Measurements from ENCODE around the gene GALNT16. TPM values are rescaled to one million over a fixed set of nuclear protein-coding genes. Genes with fewer than 3 reads are reported as not detected.

GALNT16 gene
- total RNA-seq, 2 donors from 2014 or later, result 0.12 TPM; not detected in 1

GRCh38 chr14:69357544-69358200, 97.7 kb downstream of the GALNT16 start:
- Mint-ChIP-seq H3K9me3 (no peaks in the 10 kb centered on the region), H3K36me3 (no peaks in the 10 kb centered on the region), H3K27ac (peak overlapping the region; percentile 12 to 50)
- no peak for ATAC-seq
- DNase-seq (ENCODE audit: low spot score in 2 of 2), result no peak

GRCh38 chr14:69358233-69358963, 98.4 kb downstream of the GALNT16 start:
- peak; percentile 85 to 92 for ATAC-seq
- peak; percentile 35 to 68 for DNase-seq (ENCODE audit: low spot score in 2 of 2)
- Mint-ChIP-seq H3K36me3 (no peaks in the 10 kb centered on the region), H3K27ac (peak overlapping the region; percentile 12 to 50), H3K9me3 (no peaks in the 10 kb centered on the region)

- no peak for DNase-seq (ENCODE audit: low spot score in 2 of 2)
- H3K9me3 Mint-ChIP-seq, result no peaks in the 10 kb centered on the region
- no peak for ATAC-seq
- H3K27ac Mint-ChIP-seq, result peak overlapping the region; percentile 9 to 12
- no peaks in the 10 kb centered on the region for H3K36me3 Mint-ChIP-seq
Observed at GRCh38 chr14:69358966-69359365, 99.0 kb downstream of the GALNT16 start.

GRCh38 chr14:69360438-69361108, 100.6 kb downstream of the GALNT16 start:
- ATAC-seq (peak in 1 of 2 donors; percentile 7), DNase-seq (ENCODE audit: low spot score in 2 of 2) (no peak)

GRCh38 chr14:69363055-69363454, 103.1 kb downstream of the GALNT16 start:
- H3K9me3 Mint-ChIP-seq, result no peaks in the 10 kb centered on the region
- H3K36me3 Mint-ChIP-seq, result no peaks in the 10 kb centered on the region
- no peak overlapping the region for H3K27ac Mint-ChIP-seq
- ATAC-seq (no peak), DNase-seq (ENCODE audit: low spot score in 2 of 2) (no peak)

More at GRCh38 chr14:69360438-69361108, 100.6 kb downstream of the GALNT16 start:
- Mint-ChIP-seq H3K9me3 (no peaks in the 10 kb centered on the region), H3K27ac (peak overlapping the region in 1 of 2 donors; percentile 22), H3K36me3 (no peaks in the 10 kb centered on the region)

GRCh38 chr14:69363964-69364363, 104.0 kb downstream of the GALNT16 start:
- ATAC-seq (no peak), DNase-seq (ENCODE audit: low spot score in 2 of 2) (no peak)
- Mint-ChIP-seq H3K27ac (no peak overlapping the region), H3K9me3 (no peaks in the 10 kb centered on the region), H3K36me3 (no peaks in the 10 kb centered on the region)

GRCh38 chr14:69364378-69364777, 104.4 kb downstream of the GALNT16 start:
- Mint-ChIP-seq H3K9me3 (no peaks in the 10 kb centered on the region), H3K36me3 (no peaks in the 10 kb centered on the region), H3K27ac (no peak overlapping the region)
- ATAC-seq, result no peak
- DNase-seq (ENCODE audit: low spot score in 2 of 2), result no peak

GRCh38 chr14:69366069-69366468, 106.1 kb downstream of the GALNT16 start:
- no peak for DNase-seq (ENCODE audit: low spot score in 2 of 2)
- Mint-ChIP-seq H3K27ac (no peak overlapping the region), H3K36me3 (no peaks in the 10 kb centered on the region), H3K9me3 (no peaks in the 10 kb centered on the region)
- no peak for ATAC-seq

- DNase-seq (ENCODE audit: low spot score in 2 of 2), result no peak
- H3K36me3 Mint-ChIP-seq, result peaks cover 0 to under 1% of the 10 kb centered on the region in 2 donors
- no peaks in the 10 kb centered on the region for H3K9me3 Mint-ChIP-seq
- no peak overlapping the region for H3K27ac Mint-ChIP-seq
- no peak for ATAC-seq
Observed at GRCh38 chr14:69366761-69367160, 106.8 kb downstream of the GALNT16 start.

GRCh38 chr14:69368381-69368780, 108.4 kb downstream of the GALNT16 start:
- DNase-seq (ENCODE audit: low spot score in 2 of 2) (no peak), ATAC-seq (no peak)
- H3K27ac Mint-ChIP-seq, result no peak overlapping the region
- H3K9me3 Mint-ChIP-seq, result no peaks in the 10 kb centered on the region
- H3K36me3 Mint-ChIP-seq, result peaks cover 0 to 6% of the 10 kb centered on the region in 2 donors

GRCh38 chr14:69370061-69370460, 110.1 kb downstream of the GALNT16 start:
- ATAC-seq, result no peak
- Mint-ChIP-seq H3K36me3 (peaks cover 0 to 10% of the 10 kb centered on the region in 2 donors), H3K9me3 (no peaks in the 10 kb centered on the region), H3K27ac (no peak overlapping the region)
- no peak for DNase-seq (ENCODE audit: low spot score in 2 of 2)

GRCh38 chr14:69372146-69372545, 112.2 kb downstream of the GALNT16 start:
- peaks cover 0 to 9% of the 10 kb centered on the region in 2 donors for H3K9me3 Mint-ChIP-seq
- ATAC-seq, result no peak
- H3K36me3 Mint-ChIP-seq, result peaks cover 5 to 31% of the 10 kb centered on the region in 2 donors

GRCh38 chr14:69373104-69373503, 113.1 kb downstream of the GALNT16 start:
- peak in 1 of 2 donors; percentile 86 for ATAC-seq
- H3K36me3 Mint-ChIP-seq, result peaks cover 10 to 36% of the 10 kb centered on the region in 2 donors

More at GRCh38 chr14:69372146-69372545, 112.2 kb downstream of the GALNT16 start:
- H3K27ac Mint-ChIP-seq, result peak overlapping the region in 1 of 2 donors; percentile 78
- no peak for DNase-seq (ENCODE audit: low spot score in 2 of 2)

GRCh38 chr14:69374235-69374634, 114.3 kb downstream of the GALNT16 start:
- no peak for DNase-seq (ENCODE audit: low spot score in 2 of 2)
- Mint-ChIP-seq H3K36me3 (peaks cover 11 to 42% of the 10 kb centered on the region in 2 donors), H3K27ac (peak overlapping the region in 1 of 2 donors; percentile 96), H3K9me3 (peaks cover 0 to 9% of the 10 kb centered on the region in 2 donors)
- no peak for ATAC-seq

More at GRCh38 chr14:69373104-69373503, 113.1 kb downstream of the GALNT16 start:
- DNase-seq (ENCODE audit: low spot score in 2 of 2), result no peak
- Mint-ChIP-seq H3K27ac (peak overlapping the region in 1 of 2 donors; percentile 96), H3K9me3 (peaks cover 0 to 9% of the 10 kb centered on the region in 2 donors)

GRCh38 chr14:69375182-69375581, 115.2 kb downstream of the GALNT16 start:
- peaks cover 0 to 9% of the 10 kb centered on the region in 2 donors for H3K9me3 Mint-ChIP-seq
- no peak for ATAC-seq
- H3K36me3 Mint-ChIP-seq, result peaks cover 11 to 49% of the 10 kb centered on the region in 2 donors
- DNase-seq (ENCODE audit: low spot score in 2 of 2), result no peak
- no peak overlapping the region for H3K27ac Mint-ChIP-seq

- no peak for DNase-seq (ENCODE audit: low spot score in 2 of 2)
Observed at GRCh38 chr14:69375722-69376121, 115.8 kb downstream of the GALNT16 start.

GRCh38 chr14:69376439-69376838, 116.5 kb downstream of the GALNT16 start:
- ATAC-seq (no peak), DNase-seq (ENCODE audit: low spot score in 2 of 2) (no peak)
- Mint-ChIP-seq H3K27ac (no peak overlapping the region), H3K36me3 (peaks cover 11 to 55% of the 10 kb centered on the region in 2 donors), H3K9me3 (peaks cover 0 to 9% of the 10 kb centered on the region in 2 donors)

More at GRCh38 chr14:69375722-69376121, 115.8 kb downstream of the GALNT16 start:
- Mint-ChIP-seq H3K9me3 (peaks cover 0 to 9% of the 10 kb centered on the region in 2 donors), H3K27ac (no peak overlapping the region), H3K36me3 (peaks cover 11 to 54% of the 10 kb centered on the region in 2 donors)
- ATAC-seq, result no peak
